HepG2 (cell line): ENCODE measurements around the gene HORMAD2. TPM values are rescaled to one million over a fixed set of nuclear protein-coding genes. Genes with fewer than 3 reads are reported as not detected.

Experiments
- ATAC-seq: fragments of 200-7000 bp; cut with Tn5 transposase; 3 replicates; pipeline ENCODE4 v1.9.1; 2020; ENCODE audit warnings: mild to moderate bottlenecking, moderate library complexity
- BruUV-seq: library from RNA; stranded (reverse); fragments of 400-500 nt; replicated peaks from 2 replicates; lab custom pipeline; 2021; lab: Mats Ljungman, UMichigan
- CTCF ChIA-PET: fragments of 300-600 bp; formaldehyde crosslinking; extraction: SDS; loops from one replicate; lab custom pipeline; 2021; ENCODE audit warnings: low total read pairs, inconsistent platforms, low intra/inter-chr PET ratio; lab: Yijun Ruan, JAX
- POLR2A ChIA-PET: fragments of 350-600 bp; sonication (Branson Sonifier 250); formaldehyde crosslinking; loops from one replicate; lab custom pipeline; 2020; ENCODE audit warnings: antibody characterized with exemption, inconsistent platforms; lab: Yijun Ruan, JAX
- DNase-seq: peaks from one replicate; pipeline ENCODE4 v3.0.0-alpha.2; 2015; ENCODE audit warnings: low spot score
- FAIRE-seq: peaks from 3 replicates; lab custom pipeline; 2011; peaks lifted over from hg19 to GRCh38; lab: Jason Lieb, UNC
- H2AFZ ChIP-seq: one replicate; pipeline ENCODE4 v1.6.1; 2011; ENCODE audit warnings: low read length, inconsistent platforms
- H3K27ac ChIP-seq: fragments of 300-600 bp; 3 replicates; pipeline ENCODE4 v1.8.0; 2011; ENCODE audit warnings: mixed run types, mild to moderate bottlenecking, mixed read lengths, low read length, inconsistent platforms; ENCODE audit not compliant: insufficient read depth; ENCODE audit errors: extremely low read length
- H3K27me3 ChIP-seq, 2 experiments: fragments of 200-600 bp in 1 of 2; 2 replicates in 1 of 2; 3 replicates in 1 of 2; pipeline versions ENCODE4 v1.6.0 to v1.8.0; 2011; ENCODE audit warnings: low read length in 2 of 2, mild to moderate bottlenecking in 2 of 2, moderate library complexity in 2 of 2, inconsistent platforms in 1 of 2; ENCODE audit not compliant: insufficient read depth in 2 of 2, control insufficient read depth in 1 of 2
- H3K36me3 ChIP-seq, 2 experiments: fragments of 200-600 bp in 1 of 2; replicated peaks in 1 of 2; 2 replicates in 1 of 2; 3 replicates in 1 of 2; pipeline versions ENCODE4 v1.5.1 to v1.8.0; 2011; ENCODE audit warnings: low read length in 2 of 2, inconsistent platforms in 1 of 2; ENCODE audit not compliant: insufficient read depth in 2 of 2, control insufficient read depth in 1 of 2
- H3K4me1 ChIP-seq: 2 replicates; pipeline ENCODE4 v1.5.1; 2012; ENCODE audit warnings: low read length, inconsistent platforms; ENCODE audit not compliant: insufficient read depth
- H3K4me2 ChIP-seq: 2 replicates; pipeline ENCODE4 v1.6.0; 2011; ENCODE audit warnings: low read depth, low read length, inconsistent platforms
- H3K4me3 ChIP-seq, 3 experiments: fragments of 200-600 bp in 1 of 3; sonication (generic), shearing (Covaris generic) in 1 of 3; replicated peaks in 1 of 3; 2 replicates each; pipeline ENCODE4 v1.5.1; 2011 to 2016; ENCODE audit warnings: low read length in 3 of 3, inconsistent platforms in 2 of 3, low read depth in 2 of 3, mild to moderate bottlenecking in 2 of 3, control low read depth in 1 of 3, mixed read lengths in 1 of 3; ENCODE audit not compliant: insufficient read depth in 1 of 3
- H3K79me2 ChIP-seq: one replicate; pipeline ENCODE4 v1.6.1; 2011; ENCODE audit warnings: low read length, inconsistent platforms; ENCODE audit not compliant: insufficient read depth
- H3K9ac ChIP-seq: 2 replicates; pipeline ENCODE4 v1.6.0; 2011; ENCODE audit warnings: mild to moderate bottlenecking, low read depth, low read length, inconsistent platforms; ENCODE audit not compliant: insufficient read depth
- H3K9me3 ChIP-seq: 2 replicates; pipeline ENCODE4 v1.5.1; 2012; ENCODE audit warnings: mild to moderate bottlenecking, low read length
- H4K20me1 ChIP-seq: 2 replicates; pipeline ENCODE4 v1.6.0; 2011; ENCODE audit warnings: inconsistent platforms, mild to moderate bottlenecking, low read length, moderate library complexity; ENCODE audit not compliant: insufficient read depth
- CENPX ChIP-seq: sonication (generic); formaldehyde crosslinking; IDR thresholded peaks from 2 replicates; pipeline ENCODE4 v1.9.0; 2021; ENCODE audit warnings: mild to moderate bottlenecking, missing genetic modification reagents, moderate library complexity
- HDAC2 ChIP-seq: sonication (generic); formaldehyde crosslinking; IDR thresholded peaks from 2 replicates; pipeline ENCODE4 v1.4.0; 2020; ENCODE audit warnings: missing genetic modification reagents
- HIVEP1 ChIP-seq: sonication (generic); formaldehyde crosslinking; IDR thresholded peaks from 2 replicates; pipeline ENCODE4 v1.4.0; 2020; ENCODE audit warnings: mild to moderate bottlenecking, missing genetic modification reagents
- KLF11 ChIP-seq: IDR thresholded peaks from 2 replicates; pipeline ENCODE4 v1.6.1; 2016; ENCODE audit warnings: missing compliant biosample characterization
- NRL ChIP-seq: sonication (generic); formaldehyde crosslinking; IDR thresholded peaks from 2 replicates; pipeline ENCODE4 v1.5.0; 2020; ENCODE audit warnings: missing genetic modification reagents, mild to moderate bottlenecking, moderate library complexity, borderline replicate concordance
- PTBP1 ChIP-seq: fragments of 200-400 bp; formaldehyde crosslinking; IDR thresholded peaks from 2 replicates; pipeline ENCODE4 v1.6.1; 2018; ENCODE audit warnings: low read length, low read depth; ENCODE audit not compliant: poor library complexity, severe bottlenecking
- RELA ChIP-seq: sonication (generic); formaldehyde crosslinking; IDR thresholded peaks from 2 replicates; pipeline ENCODE4 v1.4.0; 2020; ENCODE audit warnings: missing genetic modification reagents
- TARDBP ChIP-seq: sonication (generic); formaldehyde crosslinking; IDR thresholded peaks from 2 replicates; pipeline ENCODE4 v1.8.0; 2022; ENCODE audit warnings: mild to moderate bottlenecking, missing genetic modification reagents
- TGIF2 ChIP-seq: IDR thresholded peaks from 2 replicates; pipeline ENCODE4 v1.6.1; 2016; ENCODE audit warnings: control low read depth, missing compliant biosample characterization
- ZIK1 ChIP-seq: sonication (generic); formaldehyde crosslinking; IDR thresholded peaks from 2 replicates; pipeline ENCODE4 v1.5.0; 2020; ENCODE audit warnings: mild to moderate bottlenecking, low read depth, missing genetic modification reagents, borderline replicate concordance
- ZMYM2 ChIP-seq: sonication (generic); formaldehyde crosslinking; IDR thresholded peaks from 2 replicates; pipeline ENCODE4 v1.8.0; 2022; ENCODE audit warnings: mild to moderate bottlenecking, missing genetic modification reagents
- ZNF260 ChIP-seq: sonication (generic); formaldehyde crosslinking; IDR thresholded peaks from 2 replicates; pipeline ENCODE4 v1.4.0; 2020; ENCODE audit warnings: missing genetic modification reagents, low read depth, mild to moderate bottlenecking, borderline replicate concordance
- ZNF329 ChIP-seq: sonication (generic); formaldehyde crosslinking; IDR thresholded peaks from 2 replicates; pipeline ENCODE4 v1.9.0; 2021; ENCODE audit warnings: low read depth, mild to moderate bottlenecking, missing genetic modification reagents
- ZNF644 ChIP-seq: IDR thresholded peaks from 2 replicates; pipeline ENCODE4 v1.6.1; 2016; ENCODE audit warnings: low read depth
- ZNF678 ChIP-seq: sonication (generic); formaldehyde crosslinking; IDR thresholded peaks from 2 replicates; pipeline ENCODE4 v1.4.0; 2020; ENCODE audit warnings: mild to moderate bottlenecking, missing genetic modification reagents
- ZSCAN22 ChIP-seq: sonication (generic); formaldehyde crosslinking; IDR thresholded peaks from 2 replicates; pipeline ENCODE4 v1.4.0; 2020; ENCODE audit warnings: mild to moderate bottlenecking, missing genetic modification reagents
- WGBS: methylation state at CpG from one replicate; pipeline ENCODE4 v1.1.6; 2017; ENCODE audit warnings: low lambda C conversion rate; 5-methylcytosine and 5-hydroxymethylcytosine counted together
- in situ Hi-C: cut with HindIII; loops from 2 replicates; pipeline ENCODE4 v1.10.0; 2017; ENCODE audit warnings: low pct_unique_long_range_greater_than_20kb; ENCODE audit not compliant: extremely low pct_ligation_motif_present
- intact Hi-C: fragments of 100-400 bp; cut with micrococcal nuclease; formaldehyde crosslinking; loops from one replicate; pipeline ENCODE4 v1.10.0; 2022; ENCODE audit not compliant: unreplicated experiment
- polyA plus RNA-seq, 8 experiments: library from polyadenylated mRNA; depleted of rRNA in 3 of 8; stranded (reverse) in 7 of 8; unstranded in 1 of 8; fragments of >200 nt; fragmentation: Illumina TruSeq in 4 of 8; extraction: Trizol in 4 of 8; gene quantifications; 2 replicates each; pipeline versions ENCODE4 v1.2.1 to v1.2.3, GENCODE V29; 2011 to 2016; ENCODE audit warnings: low read depth in 4 of 8, missing spikeins in 1 of 8, mixed read lengths in 1 of 8; ENCODE audit not compliant: insufficient read depth in 1 of 8
- total RNA-seq, 5 experiments: library from RNA; depleted of rRNA; stranded (reverse); fragments of >200 nt; fragmentation: Illumina TruSeq; extraction: Trizol; gene quantifications; 2 replicates each; pipeline ENCODE4 v1.2.3, GENCODE V29; 2016; ENCODE audit warnings: low read depth in 1 of 5
- TF ChIP-seq, protein P1 (sequence below): IDR thresholded peaks from 2 replicates; pipeline ENCODE4 v1.6.1; 2016; ENCODE audit warnings: low read depth, borderline replicate concordance
- TF ChIP-seq, protein P2 (sequence below): sonication (generic); formaldehyde crosslinking; conservative IDR thresholded peaks from 2 replicates; pipeline ENCODE4 v1.8.1; 2023; ENCODE audit warnings: missing genetic modification reagents
- TF ChIP-seq, protein P3 (sequence below): sonication (generic); formaldehyde crosslinking; IDR thresholded peaks from 2 replicates; pipeline ENCODE4 v1.5.0; 2020; ENCODE audit warnings: missing genetic modification reagents

The HORMAD2 gene
- total and polyA plus RNA-seq, 2 of the 13 experiments (the other 11 are each of a cell fraction or from before 2014, with no cell fraction given) = not detected

GRCh38 chr22:30074147-30074546 is 6.1 kb upstream of the HORMAD2 start:
- ChIA-PET CTCF (no interaction called here), POLR2A (no interaction called here)
- Histone ChIP-seq H3K4me2 (no peak overlapping the region), H3K79me2 (no peaks in the 10 kb centered on the region), H3K4me1 (peaks cover 16% of the 10 kb centered on the region), H3K27ac (no peak overlapping the region), H3K27me3 (peaks cover 0 to 16% of the 10 kb centered on the region in 2 experiments; a peak in 2 of 5 replicates), H3K4me3 (no peak overlapping the region), H3K9me3 (no peaks in the 10 kb centered on the region)
- no TSS peak for BruUV-seq
- ATAC-seq (no peak), DNase-seq (no peak), FAIRE-seq (no peak)
- intact Hi-C loops = no loop called here
- 3% methylated on average over 3 of the region's 3 CpGs for WGBS
- TF ChIP-seq, protein P1, sequence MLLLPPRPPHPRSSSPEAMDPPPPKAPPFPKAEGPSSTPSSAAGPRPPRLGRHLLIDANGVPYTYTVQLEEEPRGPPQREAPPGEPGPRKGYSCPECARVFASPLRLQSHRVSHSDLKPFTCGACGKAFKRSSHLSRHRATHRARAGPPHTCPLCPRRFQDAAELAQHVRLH (CRISPR knock-in tag) = no peak
- TF ChIP-seq ZNF329 (CRISPR knock-in tag) = no peak
- no peak for TF ChIP-seq HDAC2 (CRISPR knock-in tag)
- TF ChIP-seq, all 625 proteins: peak for 0
- H2AFZ ChIP-seq = no peak overlapping the region
- H3K36me3 ChIP-seq = no peaks in the 10 kb centered on the region
- no peak overlapping the region for H3K9ac ChIP-seq
- H4K20me1 ChIP-seq = no peaks in the 10 kb centered on the region
- in situ Hi-C loops = no loop called here

- CTCF ChIA-PET = no interaction called here
- H3K4me2 ChIP-seq = no peak overlapping the region
- WGBS = 18% methylated on average over 3 of the region's 3 CpGs
- TF ChIP-seq CENPX (no peak), ZSCAN22 (CRISPR knock-in tag) (no peak), HIVEP1 (CRISPR knock-in tag) (no peak), ZNF644 (CRISPR knock-in tag) (no peak), PTBP1 (no peak), RELA (CRISPR knock-in tag) (no peak), ZMYM2 (CRISPR knock-in tag) (no peak), NRL (CRISPR knock-in tag) (no peak), TGIF2 (no peak), ZNF678 (no peak), ZNF260 (CRISPR knock-in tag) (no peak), KLF11 (CRISPR knock-in tag) (no peak), TARDBP (CRISPR knock-in tag) (no peak), ZIK1 (CRISPR knock-in tag) (no peak)
- TF ChIP-seq, protein P2, sequence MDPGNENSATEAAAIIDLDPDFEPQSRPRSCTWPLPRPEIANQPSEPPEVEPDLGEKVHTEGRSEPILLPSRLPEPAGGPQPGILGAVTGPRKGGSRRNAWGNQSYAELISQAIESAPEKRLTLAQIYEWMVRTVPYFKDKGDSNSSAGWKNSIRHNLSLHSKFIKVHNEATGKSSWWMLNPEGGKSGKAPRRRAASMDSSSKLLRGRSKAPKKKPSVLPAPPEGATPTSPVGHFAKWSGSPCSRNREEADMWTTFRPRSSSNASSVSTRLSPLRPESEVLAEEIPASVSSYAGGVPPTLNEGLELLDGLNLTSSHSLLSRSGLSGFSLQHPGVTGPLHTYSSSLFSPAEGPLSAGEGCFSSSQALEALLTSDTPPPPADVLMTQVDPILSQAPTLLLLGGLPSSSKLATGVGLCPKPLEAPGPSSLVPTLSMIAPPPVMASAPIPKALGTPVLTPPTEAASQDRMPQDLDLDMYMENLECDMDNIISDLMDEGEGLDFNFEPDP (CRISPR knock-in tag) = no peak
- TF ChIP-seq, protein P3, sequence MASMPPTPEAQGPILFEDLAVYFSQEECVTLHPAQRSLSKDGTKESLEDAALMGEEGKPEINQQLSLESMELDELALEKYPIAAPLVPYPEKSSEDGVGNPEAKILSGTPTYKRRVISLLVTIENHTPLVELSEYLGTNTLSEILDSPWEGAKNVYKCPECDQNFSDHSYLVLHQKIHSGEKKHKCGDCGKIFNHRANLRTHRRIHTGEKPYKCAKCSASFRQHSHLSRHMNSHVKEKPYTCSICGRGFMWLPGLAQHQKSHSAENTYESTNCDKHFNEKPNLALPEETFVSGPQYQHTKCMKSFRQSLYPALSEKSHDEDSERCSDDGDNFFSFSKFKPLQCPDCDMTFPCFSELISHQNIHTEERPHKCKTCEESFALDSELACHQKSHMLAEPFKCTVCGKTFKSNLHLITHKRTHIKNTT (CRISPR knock-in tag) = no peak
These were observed 5.3 kb upstream of the HORMAD2 start for GRCh38 chr22:30074994-30075393.

More at GRCh38 chr22:30074994-30075393, 5.3 kb upstream of the HORMAD2 start:
- peaks cover 0 to 16% of the 10 kb centered on the region in 2 experiments; a peak in 2 of 5 replicates for H3K27me3 ChIP-seq
- H3K9ac ChIP-seq = no peak overlapping the region
- no peak overlapping the region for H3K27ac ChIP-seq
- DNase-seq = no peak
- no peaks in the 10 kb centered on the region for H3K9me3 ChIP-seq
- no peak overlapping the region for H2AFZ ChIP-seq
- H3K36me3 ChIP-seq = no peaks in the 10 kb centered on the region
- POLR2A ChIA-PET = no interaction called here
- H3K4me3 ChIP-seq = no peak overlapping the region
- no peak for ATAC-seq
- no peaks in the 10 kb centered on the region for H4K20me1 ChIP-seq
- intact Hi-C loops (no loop called here), in situ Hi-C loops (no loop called here)
- H3K4me1 ChIP-seq = peaks cover 16% of the 10 kb centered on the region
- no peaks in the 10 kb centered on the region for H3K79me2 ChIP-seq
- BruUV-seq = no TSS peak
- no peak for FAIRE-seq
